ENCODE results near the gene PTGIS. TPM values are rescaled to one million over a fixed set of nuclear protein-coding genes. Genes with fewer than 3 reads are reported as not detected.
A peak's percentile ranks its signal among the peaks of the same experiment; 100 is the strongest.

PTGIS gene
- total RNA-seq, 2 donors from 2014 or later = 12.9 to 34.6 TPM

DNA sequence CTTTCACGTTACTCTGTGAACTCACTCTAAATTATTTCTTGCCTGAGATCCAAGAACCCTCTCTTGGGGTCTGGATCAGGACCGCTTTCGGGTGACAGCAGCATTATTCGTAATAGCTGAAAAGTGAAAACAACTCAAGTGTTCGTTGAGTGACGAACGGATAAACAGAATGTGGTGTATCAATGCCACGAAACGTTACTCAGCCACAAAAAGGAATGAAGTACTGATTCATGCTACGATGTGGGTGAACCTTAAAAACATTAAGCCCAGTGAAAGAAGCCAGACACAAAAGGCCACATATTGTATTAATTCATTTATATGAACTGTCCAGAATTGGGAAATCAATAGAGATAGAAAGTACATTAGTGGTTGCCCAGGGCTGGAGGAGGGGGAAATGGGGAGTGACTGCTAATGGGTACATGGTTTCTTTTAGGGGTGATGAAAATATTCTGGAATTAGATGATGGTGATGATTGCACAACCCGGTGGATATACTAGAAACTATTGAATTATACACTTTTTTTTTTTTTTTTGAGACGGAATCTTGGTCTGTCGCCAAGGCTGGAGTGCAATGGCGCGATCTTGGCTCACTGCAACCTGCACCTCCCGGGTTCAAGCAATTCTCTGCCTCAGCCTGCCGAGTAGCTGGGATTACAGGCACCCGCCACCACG is 8.4 kb downstream of the PTGIS start:
- intact Hi-C loops (cut with DNase I) = loop anchor here (5.0 kb wide), 1 partner anchor 33 kb away; no protein-coding TSS in a partner anchor
- DNase-seq (ENCODE audit: low spot score) = no peak
- Histone ChIP-seq H3K27ac (peak overlapping the region in 1 of 2 donors; percentile 5), H3K9me3 (no peaks in the 10 kb centered on the region), H3K36me3 (no peaks in the 10 kb centered on the region), H3K4me1 (replicated peaks) (no peaks in the 10 kb centered on the region), H3K27me3 (replicated peaks; ENCODE audit: insufficient read depth) (no peaks in the 10 kb centered on the region), H3K4me3 (no peak overlapping the region)
- TF ChIP-seq POLR2AphosphoS5 (IDR thresholded peaks at IDR 0.05) (no peak), CTCF (IDR thresholded peaks at IDR 0.05) (no peak), POLR2A (IDR thresholded peaks at IDR 0.05) (no peak)
- WGBS = 69% methylated on average over 19 of the region's 19 CpGs

GRCh38 chr20:49558826-49559225 is 9.1 kb downstream of the PTGIS start:
- H3K4me1 ChIP-seq (replicated peaks) = no peaks in the 10 kb centered on the region
- H3K4me3 ChIP-seq = no peak overlapping the region
- H3K27ac ChIP-seq = peak overlapping the region in 1 of 2 donors; percentile 5
- H3K36me3 ChIP-seq = no peaks in the 10 kb centered on the region
- DNase-seq (ENCODE audit: low spot score) = no peak
- no peaks in the 10 kb centered on the region for H3K27me3 ChIP-seq (replicated peaks; ENCODE audit: insufficient read depth)
- TF ChIP-seq POLR2A (IDR thresholded peaks at IDR 0.05) = no peak
- TF ChIP-seq CTCF (IDR thresholded peaks at IDR 0.05) = no peak
- TF ChIP-seq POLR2AphosphoS5 (IDR thresholded peaks at IDR 0.05) = no peak
- H3K9me3 ChIP-seq = no peaks in the 10 kb centered on the region
- 50% methylated on average over 8 of the region's 8 CpGs for WGBS
- intact Hi-C loops (cut with DNase I) = loop anchor here (5.0 kb wide), 1 partner anchor 33 kb away; no protein-coding TSS in a partner anchor

GRCh38 chr20:49557449-49557848 is 10.5 kb downstream of the PTGIS start:
- 70% methylated on average over 5 of the region's 5 CpGs for WGBS
- H3K9me3 ChIP-seq = no peaks in the 10 kb centered on the region
- H3K36me3 ChIP-seq = no peaks in the 10 kb centered on the region
- H3K4me1 ChIP-seq (replicated peaks) = no peaks in the 10 kb centered on the region
- intact Hi-C loops (cut with DNase I) = loop anchor here (5.0 kb wide), 1 partner anchor 35 kb away; no protein-coding TSS in a partner anchor
- no peaks in the 10 kb centered on the region for H3K27me3 ChIP-seq (replicated peaks; ENCODE audit: insufficient read depth)
- TF ChIP-seq POLR2A (IDR thresholded peaks at IDR 0.05) (no peak), POLR2AphosphoS5 (IDR thresholded peaks at IDR 0.05) (no peak), CTCF (IDR thresholded peaks at IDR 0.05) (no peak)
- no peak overlapping the region for H3K4me3 ChIP-seq
- H3K27ac ChIP-seq = peak overlapping the region; percentile 33 to 45
- DNase-seq (ENCODE audit: low spot score) = no peak

DNA sequence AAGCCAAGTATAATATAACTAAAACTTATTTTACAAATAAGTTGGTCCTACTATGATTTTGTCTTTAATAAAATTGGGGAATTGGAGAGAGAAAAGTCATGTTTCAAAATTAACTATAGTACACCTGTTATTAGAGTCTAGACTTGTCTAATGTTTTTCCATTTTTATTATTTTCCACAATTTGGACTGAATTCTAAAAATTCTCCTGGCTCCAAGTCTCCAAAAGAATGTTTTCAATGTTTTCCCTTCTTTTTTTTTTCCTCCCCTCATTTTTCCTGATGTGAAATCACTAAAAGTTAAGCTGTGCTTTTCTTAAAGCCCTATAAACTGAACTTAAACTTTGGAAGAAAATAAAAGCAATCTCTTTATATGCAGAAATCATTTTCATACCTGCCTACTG is 11.3 kb downstream of the PTGIS start:
- no peaks in the 10 kb centered on the region for H3K27me3 ChIP-seq (replicated peaks; ENCODE audit: insufficient read depth)
- no peaks in the 10 kb centered on the region for H3K36me3 ChIP-seq
- no peaks in the 10 kb centered on the region for H3K9me3 ChIP-seq
- H3K4me3 ChIP-seq = no peak overlapping the region
- DNase-seq (ENCODE audit: low spot score) = no peak
- no peaks in the 10 kb centered on the region for H3K4me1 ChIP-seq (replicated peaks)
- no peak for TF ChIP-seq POLR2A (IDR thresholded peaks at IDR 0.05)
- TF ChIP-seq POLR2AphosphoS5 (IDR thresholded peaks at IDR 0.05) = no peak
- intact Hi-C loops (cut with DNase I) = loop anchor here (5.0 kb wide), 1 partner anchor 36 kb away; no protein-coding TSS in a partner anchor
- H3K27ac ChIP-seq = peak overlapping the region; percentile 33 to 45

DNA sequence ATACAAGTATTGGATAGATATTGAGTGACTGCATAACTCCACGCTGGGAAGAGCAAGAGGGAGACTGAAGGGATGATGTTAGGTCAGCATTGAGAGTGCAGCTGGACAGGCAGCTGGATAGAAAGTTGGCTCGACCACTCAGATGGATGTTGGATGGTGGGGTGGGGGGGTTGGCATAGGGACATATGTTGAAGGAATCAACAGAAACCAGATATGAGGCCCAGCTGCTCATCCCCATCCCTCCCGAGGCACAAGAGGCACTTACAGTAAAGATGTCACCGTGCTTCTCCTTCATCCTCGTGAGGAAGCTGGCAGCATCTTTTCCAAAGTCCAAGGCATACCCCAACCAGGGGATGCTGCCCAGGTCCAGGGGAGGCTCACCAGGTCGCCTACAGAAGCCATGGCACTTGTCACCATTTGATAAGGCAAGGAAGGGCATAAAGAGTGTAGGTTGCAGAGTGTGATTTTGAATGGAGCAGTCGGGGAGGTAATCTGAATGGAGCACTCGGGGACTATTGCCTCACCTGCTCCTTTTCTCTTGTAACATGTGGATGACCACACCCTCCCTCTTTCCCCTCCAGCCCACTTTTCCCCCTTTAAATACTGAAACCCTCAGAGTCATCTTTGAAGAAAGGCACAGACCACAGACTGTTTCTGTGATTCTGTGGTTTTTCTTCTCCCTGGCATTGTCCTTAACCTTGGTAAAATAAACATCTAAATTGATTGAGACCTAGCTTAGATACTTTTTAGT is 18.0 kb downstream of the PTGIS start:
- H3K27ac ChIP-seq = no peak overlapping the region
- H3K4me3 ChIP-seq = no peak overlapping the region
- TF ChIP-seq POLR2AphosphoS5 (IDR thresholded peaks at IDR 0.05) (no peak), POLR2A (IDR thresholded peaks at IDR 0.05) (no peak), CTCF (IDR thresholded peaks at IDR 0.05) (no peak)
- H3K36me3 ChIP-seq = no peaks in the 10 kb centered on the region
- no peaks in the 10 kb centered on the region for H3K4me1 ChIP-seq (replicated peaks)
- intact Hi-C loops (cut with DNase I) = loop anchor here (10.0 kb wide), 1 partner anchor 345 kb away; no protein-coding TSS in a partner anchor
- DNase-seq (ENCODE audit: low spot score) = no peak
- H3K27me3 ChIP-seq (replicated peaks; ENCODE audit: insufficient read depth) = no peaks in the 10 kb centered on the region
- no peaks in the 10 kb centered on the region for H3K9me3 ChIP-seq
- WGBS = 92% methylated on average over 8 of the region's 8 CpGs

All from prostate gland (tissue), 2 donors.